H1 (cell line): ENCODE measurements around the gene NLRP1.

Experiments used
- EP300 ChIP-seq, 2 experiments: IDR thresholded peaks; 1 replicate in 1 of 2; 2 replicates in 1 of 2; pipeline ENCODE4 v1.6.1; 2011 to 2012; ENCODE audit warnings: low read depth in 2 of 2, low read length in 2 of 2, mild to moderate bottlenecking in 2 of 2, borderline replicate concordance in 1 of 2, inconsistent platforms in 1 of 2, moderate library complexity in 1 of 2
- POLR2AphosphoS5 ChIP-seq: IDR thresholded peaks from 2 replicates; pipeline ENCODE4 v1.6.1; 2011; ENCODE audit warnings: low read depth, low read length
- RAD21 ChIP-seq, 2 experiments: IDR thresholded peaks in 1 of 2; conservative IDR thresholded peaks in 1 of 2; 2 replicates each; pipeline ENCODE4 v1.6.1; 2011; ENCODE audit warnings: low read depth in 2 of 2, low read length in 2 of 2, improper control_type of control experiment in 1 of 2, inconsistent platforms in 1 of 2, mild to moderate bottlenecking in 1 of 2, moderate library complexity in 1 of 2
- SP1 ChIP-seq: IDR thresholded peaks from 2 replicates; pipeline ENCODE4 v1.6.1; 2011; ENCODE audit warnings: low read depth, low read length
- TAF1 ChIP-seq: IDR thresholded peaks from 2 replicates; pipeline ENCODE4 v1.6.1; 2011; ENCODE audit warnings: mild to moderate bottlenecking, low read depth, low read length
- YY1 ChIP-seq: IDR thresholded peaks from 2 replicates; pipeline ENCODE4 v1.6.1; 2011; ENCODE audit warnings: low read depth, mild to moderate bottlenecking, low read length
- TF ChIP-seq, protein P1 (sequence below), 3 experiments: IDR thresholded peaks; 1 replicate in 2 of 3; 2 replicates in 1 of 3; pipeline versions ENCODE4 v1.5.1 to v1.6.1; 2011; ENCODE audit warnings: low read length in 3 of 3, mild to moderate bottlenecking in 3 of 3, inconsistent platforms in 2 of 3, low read depth in 1 of 3, moderate library complexity in 1 of 3; ENCODE audit not compliant: insufficient read depth in 1 of 3; ENCODE audit errors: control extremely low read depth in 1 of 3

DNA sequence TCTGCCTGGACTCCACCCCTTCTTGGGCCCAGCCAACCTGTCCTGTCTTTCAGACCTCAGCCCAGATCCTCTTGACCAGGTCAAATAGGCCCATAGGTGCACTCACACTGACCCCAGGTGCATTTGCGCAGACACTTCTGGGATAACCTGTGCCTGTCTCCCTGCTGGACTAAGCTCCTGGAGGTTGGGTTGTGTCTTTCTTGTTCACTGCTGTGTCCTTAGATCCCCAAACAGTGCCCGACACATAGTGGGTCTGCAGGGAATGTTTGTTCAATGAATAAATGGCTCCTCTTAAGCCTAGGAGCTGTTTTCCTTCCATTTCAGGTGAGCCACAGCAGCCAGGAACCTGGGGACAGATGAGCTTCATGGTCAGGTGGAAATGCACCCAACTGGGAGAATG is 48.9 kb downstream of the NLRP1 start:
- TF ChIP-seq POLR2AphosphoS5 (no peak), RAD21 (IDR thresholded peaks at IDR 0.05 in 1 of 2, conservative IDR thresholded peaks at IDR 0.05 in 1 of 2; ENCODE audit: low read depth in 2 of 2, low read length in 2 of 2) (no peak), SP1 (no peak), TAF1 (no peak), EP300 (IDR thresholded peaks at IDR 0.05; ENCODE audit: borderline replicate concordance in 1 of 2, low read depth in 2 of 2, low read length in 2 of 2) (no peak), YY1 (no peak)
- TF ChIP-seq, protein P1, sequence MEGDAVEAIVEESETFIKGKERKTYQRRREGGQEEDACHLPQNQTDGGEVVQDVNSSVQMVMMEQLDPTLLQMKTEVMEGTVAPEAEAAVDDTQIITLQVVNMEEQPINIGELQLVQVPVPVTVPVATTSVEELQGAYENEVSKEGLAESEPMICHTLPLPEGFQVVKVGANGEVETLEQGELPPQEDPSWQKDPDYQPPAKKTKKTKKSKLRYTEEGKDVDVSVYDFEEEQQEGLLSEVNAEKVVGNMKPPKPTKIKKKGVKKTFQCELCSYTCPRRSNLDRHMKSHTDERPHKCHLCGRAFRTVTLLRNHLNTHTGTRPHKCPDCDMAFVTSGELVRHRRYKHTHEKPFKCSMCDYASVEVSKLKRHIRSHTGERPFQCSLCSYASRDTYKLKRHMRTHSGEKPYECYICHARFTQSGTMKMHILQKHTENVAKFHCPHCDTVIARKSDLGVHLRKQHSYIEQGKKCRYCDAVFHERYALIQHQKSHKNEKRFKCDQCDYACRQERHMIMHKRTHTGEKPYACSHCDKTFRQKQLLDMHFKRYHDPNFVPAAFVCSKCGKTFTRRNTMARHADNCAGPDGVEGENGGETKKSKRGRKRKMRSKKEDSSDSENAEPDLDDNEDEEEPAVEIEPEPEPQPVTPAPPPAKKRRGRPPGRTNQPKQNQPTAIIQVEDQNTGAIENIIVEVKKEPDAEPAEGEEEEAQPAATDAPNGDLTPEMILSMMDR (IDR thresholded peaks at IDR 0.05; ENCODE audit: control extremely low read depth in 1 of 3, insufficient read depth in 1 of 3, low read depth in 1 of 3, low read length in 3 of 3) = no peak
